Effector memory CD4-positive, alpha-beta T cell (primary cell): ENCODE results near the gene KCNN3.

Experiments
- DNase-seq, 3 donors: peaks; one replicate each; pipeline ENCODE4 v3.0.0-alpha.2; 2020
- H3K27ac ChIP-seq: 2 replicates; pipeline ENCODE4 v1.7.0; 2013; ENCODE audit warnings: mild to moderate bottlenecking, low read length, moderate library complexity; ENCODE audit not compliant: insufficient read depth, poor library complexity, severe bottlenecking
- H3K27me3 ChIP-seq: replicated peaks from 2 replicates; pipeline ENCODE4 v1.7.0; 2013; ENCODE audit warnings: mild to moderate bottlenecking, low read length; ENCODE audit not compliant: insufficient read depth, control insufficient read depth, poor library complexity, severe bottlenecking
- H3K36me3 ChIP-seq: 2 replicates; pipeline ENCODE4 v1.7.0; 2013; ENCODE audit warnings: mild to moderate bottlenecking, low read length, moderate library complexity; ENCODE audit not compliant: control insufficient read depth, insufficient read depth
- H3K4me1 ChIP-seq: 2 replicates; pipeline ENCODE4 v1.7.0; 2013; ENCODE audit warnings: low read length, mild to moderate bottlenecking; ENCODE audit not compliant: control insufficient read depth, insufficient read depth, poor library complexity, severe bottlenecking
- H3K4me3 ChIP-seq: 2 replicates; pipeline ENCODE4 v1.7.0; 2013; ENCODE audit warnings: low read length, low read depth, mild to moderate bottlenecking; ENCODE audit not compliant: insufficient read depth, poor library complexity, severe bottlenecking
- H3K9me3 ChIP-seq: 2 replicates; pipeline ENCODE4 v1.7.0; 2013; ENCODE audit warnings: mild to moderate bottlenecking, low read length, moderate library complexity; ENCODE audit not compliant: control insufficient read depth

KCNN3 gene

GRCh38 chr1:154809436-154810413, 60.4 kb downstream of the KCNN3 start:
- H3K36me3 ChIP-seq = no peaks in the 10 kb centered on the region
- no peak for DNase-seq
- no peak overlapping the region for H3K4me3 ChIP-seq
- no peak overlapping the region for H3K27ac ChIP-seq
- no peaks in the 10 kb centered on the region for H3K9me3 ChIP-seq
- no peaks in the 10 kb centered on the region for H3K27me3 ChIP-seq
- no peaks in the 10 kb centered on the region for H3K4me1 ChIP-seq

GRCh38 chr1:154808909-154809262, 61.2 kb downstream of the KCNN3 start:
- Histone ChIP-seq H3K36me3 (no peaks in the 10 kb centered on the region), H3K9me3 (no peaks in the 10 kb centered on the region), H3K4me3 (no peak overlapping the region), H3K27ac (no peak overlapping the region), H3K4me1 (no peaks in the 10 kb centered on the region), H3K27me3 (no peaks in the 10 kb centered on the region)
- DNase-seq = no peak

GRCh38 chr1:154808261-154808908, 61.7 kb downstream of the KCNN3 start:
- Histone ChIP-seq H3K27me3 (no peaks in the 10 kb centered on the region), H3K4me1 (no peaks in the 10 kb centered on the region), H3K9me3 (no peaks in the 10 kb centered on the region), H3K4me3 (no peak overlapping the region), H3K27ac (no peak overlapping the region), H3K36me3 (no peaks in the 10 kb centered on the region)
- DNase-seq = no peak

- Histone ChIP-seq H3K27me3 (no peaks in the 10 kb centered on the region), H3K36me3 (no peaks in the 10 kb centered on the region), H3K27ac (no peak overlapping the region), H3K4me3 (no peak overlapping the region), H3K4me1 (no peaks in the 10 kb centered on the region), H3K9me3 (no peaks in the 10 kb centered on the region)
- DNase-seq = no peak
Observed at GRCh38 chr1:154807048-154807591, 63.0 kb downstream of the KCNN3 start.

GRCh38 chr1:154806333-154806732, 63.7 kb downstream of the KCNN3 start:
- H3K4me1 ChIP-seq = no peaks in the 10 kb centered on the region
- H3K9me3 ChIP-seq = no peaks in the 10 kb centered on the region
- no peaks in the 10 kb centered on the region for H3K27me3 ChIP-seq
- H3K4me3 ChIP-seq = no peak overlapping the region
- no peak overlapping the region for H3K27ac ChIP-seq
- no peaks in the 10 kb centered on the region for H3K36me3 ChIP-seq
- no peak for DNase-seq

GRCh38 chr1:154802982-154803920, 66.8 kb downstream of the KCNN3 start:
- Histone ChIP-seq H3K4me1 (no peaks in the 10 kb centered on the region), H3K36me3 (no peaks in the 10 kb centered on the region), H3K27me3 (no peaks in the 10 kb centered on the region), H3K9me3 (no peaks in the 10 kb centered on the region), H3K4me3 (no peak overlapping the region), H3K27ac (no peak overlapping the region)
- DNase-seq = no peak

GRCh38 chr1:154802336-154802969, 67.6 kb downstream of the KCNN3 start:
- Histone ChIP-seq H3K36me3 (no peaks in the 10 kb centered on the region), H3K27ac (no peak overlapping the region), H3K4me3 (no peak overlapping the region), H3K4me1 (no peaks in the 10 kb centered on the region), H3K9me3 (no peaks in the 10 kb centered on the region), H3K27me3 (no peaks in the 10 kb centered on the region)
- no peak for DNase-seq

- no peak for DNase-seq
- no peaks in the 10 kb centered on the region for H3K27me3 ChIP-seq
- H3K4me1 ChIP-seq = no peaks in the 10 kb centered on the region
- no peaks in the 10 kb centered on the region for H3K36me3 ChIP-seq
- H3K27ac ChIP-seq = no peak overlapping the region
- no peaks in the 10 kb centered on the region for H3K9me3 ChIP-seq
- no peak overlapping the region for H3K4me3 ChIP-seq
Observed at GRCh38 chr1:154801234-154802011, 68.7 kb downstream of the KCNN3 start.

GRCh38 chr1:154799188-154799587, 70.9 kb downstream of the KCNN3 start:
- Histone ChIP-seq H3K4me1 (no peaks in the 10 kb centered on the region), H3K27me3 (no peaks in the 10 kb centered on the region), H3K27ac (no peak overlapping the region), H3K9me3 (no peaks in the 10 kb centered on the region), H3K36me3 (no peaks in the 10 kb centered on the region), H3K4me3 (no peak overlapping the region)
- no peak for DNase-seq
